MV-4-11 (cell line): Measurements from ENCODE around the gene CSAG2.
"Not testable (repeated sequence)": the region's sequence is repeated elsewhere in the genome, so short reads cannot be mapped to it uniquely, and the experiment has no call there.

Experiments used
- DNase-seq: peaks from one replicate; lab custom pipeline; 2025; lab: John Stamatoyannopoulos, UW

Gene CSAG2

GRCh38 chrX:152709173-152709572 lies at the start of gene CSAG2:
Gene CSAG2 (minus strand): TSS chrX:152709273. CDS start chrX:152709112, 161 bp downstream.
- not testable (repeated sequence) for DNase-seq

- DNase-seq, result not testable (repeated sequence)
Measured at GRCh38 chrX:152754871-152755270, 45.8 kb upstream of the CSAG2 start.

GRCh38 chrX:152753686-152754650 lies 44.9 kb upstream of the CSAG2 start, which contains the start of gene MAGEA2:
Gene MAGEA2 (minus strand): TSS chrX:152753842. CDS start chrX:152751363, 2,479 bp downstream.
- not testable (repeated sequence) for DNase-seq

GRCh38 chrX:152738560-152738959 lies 29.5 kb upstream of the CSAG2 start:
- DNase-seq, result no peak

GRCh38 chrX:152736528-152736927 lies 27.5 kb upstream of the CSAG2 start:
- not testable (repeated sequence) for DNase-seq

GRCh38 chrX:152735860-152736511 lies 26.9 kb upstream of the CSAG2 start:
- DNase-seq, result no peak

- no peak for DNase-seq
Measured at GRCh38 chrX:152735101-152735500, 26.0 kb upstream of the CSAG2 start.

- not testable (repeated sequence) for DNase-seq
Measured at GRCh38 chrX:152734143-152734858, 25.2 kb upstream of the CSAG2 start.

GRCh38 chrX:152733261-152733975 lies 24.3 kb upstream of the CSAG2 start, which contains the start of the genes CSAG1 and MAGEA12:
Gene CSAG1 (minus strand): TSS chrX:152733721. CDS start chrX:152732460, 1,261 bp downstream.
Gene MAGEA12 (plus strand): TSS chrX:152733757. CDS start chrX:152736162, 2,405 bp downstream.
- no peak for DNase-seq

- DNase-seq, result no peak
Measured at GRCh38 chrX:152725409-152725808, 16.3 kb upstream of the CSAG2 start.

GRCh38 chrX:152713815-152714787 lies 5.0 kb upstream of the CSAG2 start, which contains the start of gene MAGEA2B:
Gene MAGEA2B (plus strand): TSS chrX:152714628. CDS start chrX:152717107, 2,479 bp downstream.
- not testable (repeated sequence) for DNase-seq

GRCh38 chrX:152713195-152713594 lies 4.1 kb upstream of the CSAG2 start:
- DNase-seq, result not testable (repeated sequence)

GRCh38 chrX:152706500-152706899 lies 2.6 kb downstream of the CSAG2 start:
- not testable (repeated sequence) for DNase-seq

GRCh38 chrX:152700390-152700789 lies 8.7 kb downstream of the CSAG2 start:
- not testable (repeated sequence) for DNase-seq

GRCh38 chrX:152697952-152698931 lies 10.8 kb downstream of the CSAG2 start, which contains the start of gene MAGEA3:
Gene MAGEA3 (plus strand): TSS chrX:152698794. CDS start chrX:152700833, 2,039 bp downstream.
- not testable (repeated sequence) for DNase-seq

- DNase-seq, result not testable (repeated sequence)
Measured at GRCh38 chrX:152681012-152681411, 28.1 kb downstream of the CSAG2 start.

GRCh38 chrX:152674652-152675051 lies 34.4 kb downstream of the CSAG2 start:
- DNase-seq, result not testable (repeated sequence)

- no peak for DNase-seq
Measured at GRCh38 chrX:152674135-152674534, 34.9 kb downstream of the CSAG2 start.
